ENCODE measurements around the gene CLSTN1.

DNA sequence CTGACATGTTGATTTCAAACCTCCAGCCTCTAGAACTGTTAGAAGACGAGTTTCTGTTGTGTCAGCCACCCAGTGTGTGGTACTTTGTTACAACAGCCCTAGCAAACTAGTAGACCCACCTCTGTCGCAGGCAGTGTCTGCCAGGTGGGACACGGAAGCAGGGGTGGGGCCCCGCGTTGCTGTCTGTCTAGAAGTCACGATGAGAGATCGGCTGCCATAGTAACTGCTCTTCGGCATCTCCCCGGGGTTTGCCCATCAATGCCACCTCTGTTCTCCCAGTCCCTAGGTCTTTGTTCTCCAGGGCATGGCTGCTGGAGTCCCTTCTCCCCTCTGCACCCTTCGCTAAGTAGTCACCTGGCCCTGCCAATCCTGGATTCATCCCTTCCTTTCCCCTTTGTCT is 15.2 kb upstream of the CLSTN1 start:
- TF ChIP-seq IRF1 (CRISPR knock-in tag; IDR thresholded peaks at IDR 0.05) (no peak), TCF7 (CRISPR knock-in tag; IDR thresholded peaks at IDR 0.05; ENCODE audit: low read depth) (no peak), NFE2L1 (CRISPR knock-in tag; IDR thresholded peaks at IDR 0.05) (no peak), CREB1 (CRISPR knock-in tag; IDR thresholded peaks at IDR 0.05) (no peak)
- TF ChIP-seq, protein P1, sequence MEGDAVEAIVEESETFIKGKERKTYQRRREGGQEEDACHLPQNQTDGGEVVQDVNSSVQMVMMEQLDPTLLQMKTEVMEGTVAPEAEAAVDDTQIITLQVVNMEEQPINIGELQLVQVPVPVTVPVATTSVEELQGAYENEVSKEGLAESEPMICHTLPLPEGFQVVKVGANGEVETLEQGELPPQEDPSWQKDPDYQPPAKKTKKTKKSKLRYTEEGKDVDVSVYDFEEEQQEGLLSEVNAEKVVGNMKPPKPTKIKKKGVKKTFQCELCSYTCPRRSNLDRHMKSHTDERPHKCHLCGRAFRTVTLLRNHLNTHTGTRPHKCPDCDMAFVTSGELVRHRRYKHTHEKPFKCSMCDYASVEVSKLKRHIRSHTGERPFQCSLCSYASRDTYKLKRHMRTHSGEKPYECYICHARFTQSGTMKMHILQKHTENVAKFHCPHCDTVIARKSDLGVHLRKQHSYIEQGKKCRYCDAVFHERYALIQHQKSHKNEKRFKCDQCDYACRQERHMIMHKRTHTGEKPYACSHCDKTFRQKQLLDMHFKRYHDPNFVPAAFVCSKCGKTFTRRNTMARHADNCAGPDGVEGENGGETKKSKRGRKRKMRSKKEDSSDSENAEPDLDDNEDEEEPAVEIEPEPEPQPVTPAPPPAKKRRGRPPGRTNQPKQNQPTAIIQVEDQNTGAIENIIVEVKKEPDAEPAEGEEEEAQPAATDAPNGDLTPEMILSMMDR (IDR thresholded peaks at IDR 0.05) = no peak
- TF ChIP-seq, protein P2, sequence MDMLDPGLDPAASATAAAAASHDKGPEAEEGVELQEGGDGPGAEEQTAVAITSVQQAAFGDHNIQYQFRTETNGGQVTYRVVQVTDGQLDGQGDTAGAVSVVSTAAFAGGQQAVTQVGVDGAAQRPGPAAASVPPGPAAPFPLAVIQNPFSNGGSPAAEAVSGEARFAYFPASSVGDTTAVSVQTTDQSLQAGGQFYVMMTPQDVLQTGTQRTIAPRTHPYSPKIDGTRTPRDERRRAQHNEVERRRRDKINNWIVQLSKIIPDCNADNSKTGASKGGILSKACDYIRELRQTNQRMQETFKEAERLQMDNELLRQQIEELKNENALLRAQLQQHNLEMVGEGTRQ (CRISPR knock-in tag; IDR thresholded peaks at IDR 0.05) = no peak
